WTC11 (cell line): ENCODE results near the gene KRTAP10-9. TPM values are rescaled to one million over a fixed set of nuclear protein-coding genes. Genes with fewer than 3 reads are reported as not detected.

Experiments used
- ATAC-seq: fragments of 200-7000 bp; cut with Tn5 transposase; 2 replicates; pipeline ENCODE4 v1.10.0; 2021; ENCODE audit warnings: mild to moderate bottlenecking, moderate library complexity
- CTCF ChIA-PET: fragments of 300-600 bp; sonication (Branson Sonifier 250); formaldehyde crosslinking; loops from one replicate; lab custom pipeline; 2021; ENCODE audit warnings: antibody characterized with exemption; lab: Charles Lee
- POLR2A ChIA-PET: fragments of 350-600 bp; sonication (Branson Sonifier 250); formaldehyde crosslinking; loops from one replicate; lab custom pipeline; 2021; ENCODE audit warnings: antibody characterized with exemption; lab: Charles Lee
- DNase-seq: peaks from one replicate; pipeline ENCODE4 v3.0.0; 2021; ENCODE audit warnings: low spot score
- H3K27ac Mint-ChIP-seq: 2 replicates; pipeline ENCODE4 v1.8.0; 2021; ENCODE audit warnings: mixed read lengths
- H3K27me3 Mint-ChIP-seq: 2 replicates; pipeline ENCODE4 v1.8.0; 2021; ENCODE audit warnings: low read depth, mild to moderate bottlenecking, moderate library complexity, mixed read lengths
- H3K36me3 Mint-ChIP-seq: 2 replicates; pipeline ENCODE4 v1.8.0; 2021; ENCODE audit warnings: mixed read lengths
- H3K4me1 Mint-ChIP-seq: 2 replicates; pipeline ENCODE4 v1.8.0; 2022; ENCODE audit warnings: mixed read lengths
- H3K4me3 Mint-ChIP-seq: 2 replicates; pipeline ENCODE4 v1.8.0; 2021; ENCODE audit warnings: mild to moderate bottlenecking, moderate library complexity, mixed read lengths
- H3K9me3 Mint-ChIP-seq: 2 replicates; pipeline ENCODE4 v1.8.0; 2021; ENCODE audit warnings: mixed read lengths
- ATF1 ChIP-seq: sonication (generic); formaldehyde crosslinking; IDR thresholded peaks from 2 replicates; pipeline ENCODE4 v1.8.1; 2023; ENCODE audit warnings: mild to moderate bottlenecking, moderate library complexity, missing genetic modification reagents
- ATF2 ChIP-seq: sonication (generic); formaldehyde crosslinking; IDR thresholded peaks from 2 replicates; pipeline ENCODE4 v1.8.1; 2022; ENCODE audit warnings: low read depth, missing genetic modification reagents, borderline replicate concordance
- ATF3 ChIP-seq: sonication (generic); formaldehyde crosslinking; conservative IDR thresholded peaks from 2 replicates; pipeline ENCODE4 v1.8.1; 2022; ENCODE audit warnings: mild to moderate bottlenecking, missing genetic modification reagents
- CBFB ChIP-seq: sonication (generic); formaldehyde crosslinking; IDR thresholded peaks from 2 replicates; pipeline ENCODE4 v1.8.1; 2022; ENCODE audit warnings: mild to moderate bottlenecking, low read depth, missing genetic modification reagents
- E2F1 ChIP-seq: sonication (generic); formaldehyde crosslinking; IDR thresholded peaks from 2 replicates; pipeline ENCODE4 v1.8.0; 2022; ENCODE audit warnings: mild to moderate bottlenecking, missing genetic modification reagents
- E2F5 ChIP-seq: sonication (generic); formaldehyde crosslinking; IDR thresholded peaks from 2 replicates; pipeline ENCODE4 v1.8.1; 2022; ENCODE audit warnings: mild to moderate bottlenecking, moderate library complexity, missing genetic modification reagents
- ERG ChIP-seq: fragments of 250-450 bp; sonication (Bioruptor Pico); IDR thresholded peaks from 2 replicates; pipeline ENCODE4 v1.8.0; 2021; ENCODE audit warnings: mild to moderate bottlenecking
- FOXJ3 ChIP-seq: sonication (generic); formaldehyde crosslinking; IDR thresholded peaks from 2 replicates; pipeline ENCODE4 v1.9.0; 2021; ENCODE audit warnings: missing genetic modification reagents, mild to moderate bottlenecking, borderline replicate concordance
- GTF2I ChIP-seq: fragments of 250-450 bp; sonication (Bioruptor Pico); conservative IDR thresholded peaks from 2 replicates; pipeline ENCODE4 v1.4.0; 2021; ENCODE audit warnings: mild to moderate bottlenecking
- HMGA2 ChIP-seq: fragments of 250-450 bp; sonication (Bioruptor Pico); IDR thresholded peaks from 2 replicates; pipeline ENCODE4 v1.4.0; 2021; ENCODE audit warnings: mild to moderate bottlenecking, moderate library complexity
- MXD4 ChIP-seq: fragments of 250-450 bp; sonication (Bioruptor Pico); IDR thresholded peaks from 2 replicates; pipeline ENCODE4 v1.8.0; 2021; ENCODE audit warnings: mild to moderate bottlenecking, moderate library complexity, borderline replicate concordance
- NR1H2 ChIP-seq: sonication (generic); formaldehyde crosslinking; IDR thresholded peaks from 2 replicates; pipeline ENCODE4 v1.9.0; 2021; ENCODE audit warnings: mild to moderate bottlenecking, moderate library complexity, missing genetic modification reagents
- OVOL2 ChIP-seq: fragments of 250-450 bp; sonication (Bioruptor Pico); IDR thresholded peaks from 2 replicates; pipeline ENCODE4 v1.9.0; 2021; ENCODE audit warnings: mild to moderate bottlenecking, borderline replicate concordance
- RELA ChIP-seq: sonication (generic); formaldehyde crosslinking; IDR thresholded peaks from 2 replicates; pipeline ENCODE4 v1.8.1; 2022; ENCODE audit warnings: missing genetic modification reagents, mild to moderate bottlenecking, borderline replicate concordance
- SMAD3 ChIP-seq: sonication (generic); formaldehyde crosslinking; IDR thresholded peaks from 2 replicates; pipeline ENCODE4 v1.8.0; 2022; ENCODE audit warnings: missing genetic modification reagents, mild to moderate bottlenecking, borderline replicate concordance
- STAT6 ChIP-seq: sonication (generic); formaldehyde crosslinking; conservative IDR thresholded peaks from 2 replicates; pipeline ENCODE4 v1.8.1; 2023; ENCODE audit warnings: mild to moderate bottlenecking, low read depth, missing genetic modification reagents, moderate library complexity
- TP53 ChIP-seq: sonication (generic); formaldehyde crosslinking; IDR thresholded peaks from 2 replicates; pipeline ENCODE4 v1.8.1; 2023; ENCODE audit warnings: mild to moderate bottlenecking, missing genetic modification reagents
- USF1 ChIP-seq: sonication (generic); formaldehyde crosslinking; IDR thresholded peaks from 2 replicates; pipeline ENCODE4 v1.8.0; 2022; ENCODE audit warnings: mild to moderate bottlenecking, missing genetic modification reagents
- ZNF121 ChIP-seq: sonication (generic); formaldehyde crosslinking; IDR thresholded peaks from 2 replicates; pipeline ENCODE4 v1.8.0; 2023; ENCODE audit warnings: missing genetic modification reagents
- ZNF219 ChIP-seq: sonication (generic); formaldehyde crosslinking; IDR thresholded peaks from 2 replicates; pipeline ENCODE4 v1.8.0; 2023; ENCODE audit warnings: missing genetic modification reagents, mild to moderate bottlenecking, borderline replicate concordance
- ZNF232 ChIP-seq: sonication (generic); formaldehyde crosslinking; IDR thresholded peaks from 2 replicates; pipeline ENCODE4 v1.8.0; 2022; ENCODE audit warnings: mild to moderate bottlenecking, missing genetic modification reagents
- ZNF317 ChIP-seq: sonication (generic); formaldehyde crosslinking; IDR thresholded peaks from 2 replicates; pipeline ENCODE4 v1.8.1; 2023; ENCODE audit warnings: low read depth, mild to moderate bottlenecking, moderate library complexity, missing genetic modification reagents, borderline replicate concordance
- ZNF396 ChIP-seq: fragments of 250-450 bp; sonication (Bioruptor Pico); IDR thresholded peaks from 2 replicates; pipeline ENCODE4 v1.8.0; 2021; ENCODE audit warnings: mild to moderate bottlenecking, moderate library complexity, borderline replicate concordance
- ZSCAN18 ChIP-seq: fragments of 250-450 bp; sonication (Bioruptor Pico); IDR thresholded peaks from 2 replicates; pipeline ENCODE4 v2.1.2; 2022; ENCODE audit warnings: mild to moderate bottlenecking, moderate library complexity
- total RNA-seq: library from RNA; stranded (reverse); gene quantifications from 3 replicates; pipeline ENCODE4 v1.2.3, GENCODE V29; 2021

Gene KRTAP10-9
- total RNA-seq, 1 experiment from 2014 or later = not detected

- TF ChIP-seq TP53 (CRISPR knock-in tag) = no peak
- no peak for TF ChIP-seq OVOL2 (CRISPR knock-in tag)
- no peak for TF ChIP-seq CBFB (CRISPR knock-in tag)
- no peak for TF ChIP-seq ERG
- TF ChIP-seq ATF1 (CRISPR knock-in tag) = no peak
- TF ChIP-seq USF1 = no peak
- no peak for TF ChIP-seq ZNF317 (CRISPR knock-in tag)
- TF ChIP-seq NR1H2 = no peak
- TF ChIP-seq ZNF121 (CRISPR knock-in tag) = no peak
- TF ChIP-seq HMGA2 (CRISPR knock-in tag) = no peak
- no peak for TF ChIP-seq SMAD3 (CRISPR knock-in tag)
- TF ChIP-seq ZSCAN18 = no peak
- TF ChIP-seq ATF2 = no peak
- TF ChIP-seq ATF3 (CRISPR knock-in tag) = no peak
- TF ChIP-seq, all 79 proteins: peak for 0
- peaks cover 21% of the 10 kb centered on the region for H3K36me3 Mint-ChIP-seq
- no peak for DNase-seq
- ChIA-PET POLR2A (no interaction called here), CTCF (interaction anchor here (2.2 kb wide), 1 partner anchor 214 kb away, joined by 9 read pairs; no protein-coding TSS in a partner anchor)
- H3K27me3 Mint-ChIP-seq = no peaks in the 10 kb centered on the region; the same call in 1 of the 2 replicates
- peaks cover 17% of the 10 kb centered on the region for H3K4me1 Mint-ChIP-seq
- no peak overlapping the region for H3K4me3 Mint-ChIP-seq
- ATAC-seq = no peak
- peak overlapping the region; percentile 69 for H3K27ac Mint-ChIP-seq
- peaks cover 33% of the 10 kb centered on the region for H3K9me3 Mint-ChIP-seq
Observed at GRCh38 chr21:44579056-44579832, 47.6 kb upstream of the KRTAP10-9 start.

GRCh38 chr21:44579833-44580144, 47.1 kb upstream of the KRTAP10-9 start:
- Mint-ChIP-seq H3K27me3 (no peaks in the 10 kb centered on the region; the same call in 1 of the 2 replicates), H3K36me3 (peaks cover 21% of the 10 kb centered on the region), H3K27ac (no peak overlapping the region), H3K4me1 (peaks cover 13% of the 10 kb centered on the region), H3K4me3 (no peak overlapping the region), H3K9me3 (peaks cover 33% of the 10 kb centered on the region)
- POLR2A ChIA-PET = no interaction called here
- DNase-seq = no peak
- CTCF ChIA-PET = interaction anchor here (1.0 to 2.2 kb wide), 2 partner anchors 30 to 214 kb away, joined by 3 to 9 read pairs; no protein-coding TSS in a partner anchor
- no peak for ATAC-seq
- no peak for TF ChIP-seq GTF2I
- no peak for TF ChIP-seq E2F1 (CRISPR knock-in tag)
- TF ChIP-seq ZNF396 = no peak
- no peak for TF ChIP-seq STAT6 (CRISPR knock-in tag)
- no peak for TF ChIP-seq ZNF317 (CRISPR knock-in tag)
- no peak for TF ChIP-seq USF1
- TF ChIP-seq ZNF219 (CRISPR knock-in tag) = no peak
- no peak for TF ChIP-seq RELA (CRISPR knock-in tag)
- TF ChIP-seq ZNF232 (CRISPR knock-in tag) = no peak
- TF ChIP-seq MXD4 (CRISPR knock-in tag) = no peak
- no peak for TF ChIP-seq E2F5 (CRISPR knock-in tag)
- no peak for TF ChIP-seq SMAD3 (CRISPR knock-in tag)
- TF ChIP-seq FOXJ3 (CRISPR knock-in tag) = no peak
